Choroid plexus epithelial cell (primary cell): ENCODE results near the gene RYR2.

ENCODE experiments used
- DNase-seq: peaks from one replicate; pipeline ENCODE4 v3.0.0-alpha.2; 2010; ENCODE audit warnings: low read depth
- H3K4me3 ChIP-seq: 2 replicates; pipeline ENCODE4 v1.5.1; 2011; ENCODE audit warnings: low read depth, mild to moderate bottlenecking, control low read depth, low read length, moderate library complexity
- CTCF ChIP-seq: conservative IDR thresholded peaks from 2 replicates; pipeline ENCODE4 v1.5.1; 2011; ENCODE audit warnings: low read depth, mild to moderate bottlenecking, control low read depth, inconsistent platforms, low read length, moderate library complexity

RYR2 gene

DNA sequence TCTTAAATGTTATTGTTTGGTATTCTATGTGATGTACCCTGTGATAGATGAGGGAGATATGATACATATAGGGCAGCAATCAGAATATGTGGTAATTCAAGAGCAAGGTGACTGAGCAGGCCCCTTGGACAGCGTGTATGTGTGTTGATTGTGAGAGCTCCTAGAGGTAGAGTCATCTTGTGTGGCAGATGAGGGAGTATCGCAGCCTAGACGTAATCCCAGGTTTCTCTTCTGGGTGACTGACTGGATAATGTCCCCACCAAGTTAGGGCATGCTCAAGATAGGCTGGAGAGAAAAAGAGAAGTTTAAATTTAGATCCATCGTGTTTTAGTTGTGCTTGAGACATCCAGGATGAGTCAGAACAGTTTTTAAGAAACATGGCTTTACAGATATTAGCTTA lies 663.5 kb downstream of the RYR2 start:
- DNase-seq = no peak
- H3K4me3 ChIP-seq = no peak overlapping the region
- no peak for TF ChIP-seq CTCF

- no peak for DNase-seq
- no peak overlapping the region for H3K4me3 ChIP-seq
- TF ChIP-seq CTCF = no peak
Observed at GRCh38 chr1:237709355-237709754, 667.4 kb downstream of the RYR2 start.

- TF ChIP-seq CTCF = no peak
- no peak for DNase-seq
- H3K4me3 ChIP-seq = no peak overlapping the region
Observed at GRCh38 chr1:237711281-237711680, 669.3 kb downstream of the RYR2 start.

GRCh38 chr1:237712082-237712481 lies 670.1 kb downstream of the RYR2 start:
- TF ChIP-seq CTCF = no peak
- H3K4me3 ChIP-seq = no peak overlapping the region
- DNase-seq = no peak

DNA sequence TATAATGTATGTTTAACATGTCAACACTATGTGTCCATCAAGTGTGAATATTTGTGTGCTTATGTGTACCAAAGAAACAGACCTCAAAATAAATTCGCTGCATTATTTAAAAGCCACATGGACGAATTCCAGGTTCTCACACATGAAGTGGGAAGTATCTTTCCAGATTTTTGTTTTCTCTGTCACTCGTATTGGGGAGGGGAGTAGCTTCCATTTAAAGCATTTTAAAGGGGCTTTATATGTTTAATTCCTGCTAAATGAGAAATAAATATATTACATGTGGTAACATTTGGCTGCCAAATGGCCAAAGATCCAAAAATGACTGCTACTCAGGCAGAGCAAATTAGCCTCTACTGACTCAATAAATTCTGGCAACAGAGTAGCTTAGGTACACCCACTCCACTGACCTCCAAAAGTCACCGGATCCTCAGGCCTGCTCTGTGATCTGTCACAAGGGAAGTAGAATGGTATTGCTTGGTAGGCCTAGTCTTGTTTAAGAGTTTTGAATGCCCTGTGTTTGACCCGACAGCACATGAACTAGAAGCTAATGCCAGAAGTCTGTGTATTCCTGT lies 670.7 kb downstream of the RYR2 start:
- no peak for TF ChIP-seq CTCF
- DNase-seq = no peak
- no peak overlapping the region for H3K4me3 ChIP-seq

- no peak for TF ChIP-seq CTCF
- DNase-seq = no peak
Observed at GRCh38 chr1:237713916-237714315, 671.9 kb downstream of the RYR2 start.

DNA sequence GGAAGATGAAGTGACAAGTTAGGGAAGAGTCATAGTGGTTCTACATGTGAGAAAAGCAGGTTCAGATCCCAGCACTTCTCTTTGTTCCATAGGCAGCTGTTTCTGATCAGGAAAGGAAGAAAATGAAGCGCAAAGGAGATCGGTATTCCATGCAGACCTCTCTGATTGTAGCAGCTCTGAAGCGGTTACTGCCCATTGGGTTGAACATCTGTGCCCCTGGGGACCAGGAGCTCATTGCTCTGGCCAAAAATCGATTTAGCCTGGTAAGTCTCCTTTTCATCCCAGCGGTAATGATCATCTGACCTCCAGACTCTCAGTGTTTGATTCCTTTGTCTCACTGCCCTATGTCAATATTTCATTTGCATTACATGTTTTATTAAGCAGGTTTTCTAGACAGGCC lies 675.1 kb downstream of the RYR2 start:
- no peak for TF ChIP-seq CTCF
- no peak overlapping the region for H3K4me3 ChIP-seq
- no peak for DNase-seq

More at GRCh38 chr1:237713916-237714315, 671.9 kb downstream of the RYR2 start:
- no peak overlapping the region for H3K4me3 ChIP-seq
